Stomach (tissue), 9 donors: ENCODE measurements around the gene HCK. TPM values are rescaled to one million over a fixed set of nuclear protein-coding genes. Genes with fewer than 3 reads are reported as not detected.
"Not testable (repeated sequence)": the region's sequence is repeated elsewhere in the genome, so short reads cannot be mapped to it uniquely, and the experiment has no call there.

ENCODE experiments used
- DNase-seq, 2 donors: peaks; one replicate each; pipeline versions ENCODE4 v3.0.0 to v3.0.0-alpha.2; 2013 to 2019
- H3K27ac ChIP-seq, 5 donors: fragments of 200-600 bp in 4 of 5; sonication (generic) in 4 of 5; one replicate each; pipeline ENCODE4 v1.5.1; 2013 to 2019; ENCODE audit warnings: mild to moderate bottlenecking in 1 of 5, moderate library complexity in 1 of 5
- H3K27me3 ChIP-seq, 3 donors: fragments of 200-600 bp; sonication (generic); one replicate each; pipeline ENCODE4 v1.5.1; 2017 to 2019; ENCODE audit warnings: mixed run types in 1 of 3
- H3K36me3 ChIP-seq, 4 donors: fragments of 200-600 bp; sonication (generic); 1 replicate in 3 of 4; 2 replicates in 1 of 4; pipeline ENCODE4 v1.5.1; 2016 to 2019
- H3K4me1 ChIP-seq, 4 donors: fragments of 200-600 bp; sonication (generic); one replicate each; pipeline ENCODE4 v1.5.1; 2016 to 2019
- H3K4me3 ChIP-seq, 4 donors: fragments of 200-600 bp; sonication (generic) in 3 of 4; one replicate each; pipeline ENCODE4 v1.5.1; 2016 to 2019; ENCODE audit warnings: mild to moderate bottlenecking in 1 of 4
- H3K9me3 ChIP-seq, 4 donors: fragments of 200-600 bp; sonication (generic); one replicate each; pipeline ENCODE4 v1.5.1; 2016 to 2019
- EP300 ChIP-seq: sonication (generic); formaldehyde crosslinking; IDR thresholded peaks from one replicate; pipeline ENCODE4 v1.6.1; 2017; ENCODE audit warnings: antibody characterized with exemption
- POLR2A ChIP-seq, 4 donors: fragments of 450-650 bp; IDR thresholded peaks; one replicate each; pipeline ENCODE4 v1.6.1; 2016; ENCODE audit warnings: antibody characterized with exemption in 4 of 4, control low read depth in 2 of 4, mild to moderate bottlenecking in 1 of 4, moderate library complexity in 1 of 4
- POLR2AphosphoS5 ChIP-seq, 3 donors: sonication (generic); formaldehyde crosslinking; IDR thresholded peaks; one replicate each; pipeline ENCODE4 v1.6.1; 2016; ENCODE audit warnings: antibody characterized with exemption in 3 of 3
- WGBS, 5 donors: extraction: QIAGEN DNeasy Blood & Tissue Kit in 3 of 5; methylation state at CpG; one replicate each; pipeline versions ENCODE4 v1.1.5 to v1.1.7; 2013 to 2018; 5-methylcytosine and 5-hydroxymethylcytosine counted together
- intact Hi-C: fragments of 100-400 bp; cut with DNase I; formaldehyde crosslinking; loops from one replicate; pipeline ENCODE4 v1.15.1; 2023; ENCODE audit warnings: low total_unique reads
- polyA plus RNA-seq, 3 donors: library from polyadenylated mRNA; stranded (reverse); fragments of 200-250 nt; gene quantifications; one replicate each; pipeline ENCODE4 v1.2.3, GENCODE V29; 2013
- total RNA-seq, 5 donors: library from RNA; depleted of rRNA; stranded (reverse); fragments of >200 nt; gene quantifications; one replicate each; pipeline versions ENCODE4 v1.1.0 to v1.2.3, GENCODE V29; 2014 to 2016
- TF ChIP-seq, protein P1 (sequence below), 7 experiments: fragments of 450-650 bp in 4 of 7; fragments of 200-600 bp in 3 of 7; sonication (generic) in 3 of 7; IDR thresholded peaks; one replicate each; pipeline ENCODE4 v1.5.1; 2016 to 2019; ENCODE audit warnings: antibody characterized with exemption in 7 of 7, control low read depth in 2 of 7, mild to moderate bottlenecking in 1 of 7
- donor health status: healthy with polysubstance abuse.
- donor health status: Bipolar disorder and iron deficiency.
- donor health status: healthy.

HCK gene
- total and polyA plus RNA-seq, 8 donors: 1.3 to 14.7 (median 4.9) TPM; not detected in 1

DNA sequence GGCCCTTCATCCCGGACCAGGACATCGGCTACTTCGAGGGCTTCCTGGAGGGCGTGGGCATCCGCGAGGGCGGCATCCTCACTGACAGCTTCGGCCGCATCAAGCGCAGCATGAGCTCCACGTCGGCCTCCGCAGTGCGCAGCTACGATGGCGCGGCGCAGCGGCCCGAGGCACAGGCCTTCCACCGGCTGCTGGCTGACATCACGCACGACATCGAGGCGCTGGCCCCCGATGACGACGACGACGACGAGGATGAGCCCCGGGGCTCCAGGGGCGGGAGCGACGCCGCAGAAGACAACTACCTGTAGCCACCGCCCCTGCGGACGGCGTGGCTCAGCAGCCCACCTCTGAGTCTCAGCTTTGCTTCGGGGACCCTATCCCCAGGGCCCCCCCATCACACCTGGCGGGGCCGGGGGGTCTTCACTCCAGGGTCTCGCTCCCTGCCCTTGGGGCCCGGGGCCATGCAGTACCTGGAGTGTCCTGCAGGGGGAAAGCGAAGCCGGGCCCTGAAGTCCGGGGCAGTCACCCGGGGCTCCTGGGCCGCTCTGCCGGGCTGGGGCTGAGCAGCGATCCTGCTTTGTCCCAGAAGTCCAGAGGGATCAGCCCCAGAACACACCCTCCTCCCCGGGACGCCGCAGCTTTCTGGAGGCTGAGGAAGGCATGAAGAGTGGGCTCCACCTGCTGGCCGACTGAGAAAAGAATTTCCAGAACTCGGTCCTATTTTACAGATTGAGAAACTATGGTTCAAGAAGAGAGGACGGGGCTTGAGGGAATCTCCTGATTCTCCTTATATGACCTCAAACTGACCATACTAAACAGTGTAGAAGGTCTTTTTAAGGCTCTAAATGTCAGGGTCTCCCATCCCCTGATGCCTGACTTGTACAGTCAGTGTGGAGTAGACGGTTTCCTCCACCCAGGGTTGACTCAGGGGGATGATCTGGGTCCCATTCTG is 20.8 kb upstream of the HCK start:
- Histone ChIP-seq H3K36me3 (no peaks in the 10 kb centered on the region), H3K4me3 (peak overlapping the region; percentile 17 to 34 (median 29)), H3K4me1 (peaks cover 4 to 18% (median 12%) of the 10 kb centered on the region in 4 donors), H3K9me3 (no peaks in the 10 kb centered on the region), H3K27me3 (peaks cover 0 to 50% (median 23%) of the 10 kb centered on the region in 3 donors), H3K27ac (no peak overlapping the region)
- intact Hi-C loops: no loop called here
- TF ChIP-seq, protein P1, sequence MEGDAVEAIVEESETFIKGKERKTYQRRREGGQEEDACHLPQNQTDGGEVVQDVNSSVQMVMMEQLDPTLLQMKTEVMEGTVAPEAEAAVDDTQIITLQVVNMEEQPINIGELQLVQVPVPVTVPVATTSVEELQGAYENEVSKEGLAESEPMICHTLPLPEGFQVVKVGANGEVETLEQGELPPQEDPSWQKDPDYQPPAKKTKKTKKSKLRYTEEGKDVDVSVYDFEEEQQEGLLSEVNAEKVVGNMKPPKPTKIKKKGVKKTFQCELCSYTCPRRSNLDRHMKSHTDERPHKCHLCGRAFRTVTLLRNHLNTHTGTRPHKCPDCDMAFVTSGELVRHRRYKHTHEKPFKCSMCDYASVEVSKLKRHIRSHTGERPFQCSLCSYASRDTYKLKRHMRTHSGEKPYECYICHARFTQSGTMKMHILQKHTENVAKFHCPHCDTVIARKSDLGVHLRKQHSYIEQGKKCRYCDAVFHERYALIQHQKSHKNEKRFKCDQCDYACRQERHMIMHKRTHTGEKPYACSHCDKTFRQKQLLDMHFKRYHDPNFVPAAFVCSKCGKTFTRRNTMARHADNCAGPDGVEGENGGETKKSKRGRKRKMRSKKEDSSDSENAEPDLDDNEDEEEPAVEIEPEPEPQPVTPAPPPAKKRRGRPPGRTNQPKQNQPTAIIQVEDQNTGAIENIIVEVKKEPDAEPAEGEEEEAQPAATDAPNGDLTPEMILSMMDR (IDR thresholded peaks at IDR 0.05): peak in 5 of 7 experiments; percentile 79 to 94 (median 91)
- TF ChIP-seq EP300: no peak
- TF ChIP-seq POLR2AphosphoS5 (IDR thresholded peaks at IDR 0.05): peak in 1 of 3 donors; percentile 16
- WGBS, 5 donors: 12 to 21% (median 14%) methylated on average over 21 to 59 of the region's 59 CpGs
- peak; percentile 81 to 92 for DNase-seq

DNA sequence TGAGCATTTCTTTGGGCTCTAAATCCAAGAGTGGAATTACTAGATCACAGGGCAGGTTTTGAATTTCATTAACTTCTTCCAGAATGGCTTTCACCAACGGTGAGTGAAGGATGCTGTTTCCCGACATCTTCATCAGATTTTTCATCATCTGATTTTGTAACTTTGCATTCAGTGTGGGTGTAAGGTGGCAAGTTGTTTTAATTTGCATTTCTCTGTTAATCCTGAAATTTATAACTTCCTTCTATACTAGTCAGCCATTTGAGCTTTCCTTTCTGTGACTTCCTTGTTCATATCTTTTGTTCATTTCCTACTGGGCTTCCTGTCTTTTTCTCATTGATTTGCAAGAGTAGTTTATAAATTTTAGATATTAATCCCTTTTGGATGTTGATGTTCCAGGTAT is 18.7 kb upstream of the HCK start:
- intact Hi-C loops: no loop called here
- Histone ChIP-seq H3K27ac (peak overlapping the region in 1 of 5 donors; percentile 52), H3K9me3 (no peaks in the 10 kb centered on the region), H3K27me3 (peaks cover 0 to 61% (median 28%) of the 10 kb centered on the region in 3 donors), H3K4me3 (no peak overlapping the region), H3K4me1 (peaks cover 4 to 18% (median 12%) of the 10 kb centered on the region in 4 donors), H3K36me3 (no peaks in the 10 kb centered on the region)
- TF ChIP-seq EP300: no peak
- TF ChIP-seq POLR2A (IDR thresholded peaks at IDR 0.05): no peak
- TF ChIP-seq, protein P1 (IDR thresholded peaks at IDR 0.05): no peak
- no peak for TF ChIP-seq POLR2AphosphoS5 (IDR thresholded peaks at IDR 0.05)
- DNase-seq: no peak
- 56 to 74% (median 72%) methylated on average over 2 of the region's 2 CpGs for WGBS, 5 donors

DNA sequence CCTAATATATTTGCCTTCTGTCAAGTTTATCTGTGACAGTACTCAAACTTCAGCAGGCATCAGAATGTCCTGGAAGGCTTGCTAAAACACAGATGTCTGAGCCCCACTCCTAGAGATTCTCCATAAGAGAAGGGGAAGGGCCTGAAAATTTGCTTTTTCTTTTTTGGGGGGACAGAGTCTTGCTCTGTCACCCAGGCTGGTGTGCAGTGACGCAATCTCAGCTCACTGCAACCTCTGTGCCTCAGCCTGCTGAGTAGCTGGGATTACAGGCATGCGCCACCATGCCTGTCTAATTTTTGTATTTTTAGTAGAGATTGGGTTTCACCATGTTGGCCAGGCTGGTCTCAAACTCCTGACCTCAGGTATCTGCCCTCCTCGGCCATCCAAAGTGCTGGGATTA is 18.3 kb upstream of the HCK start:
- Histone ChIP-seq H3K27me3 (peaks cover 0 to 64% (median 28%) of the 10 kb centered on the region in 3 donors), H3K4me1 (peaks cover 4 to 18% (median 12%) of the 10 kb centered on the region in 4 donors), H3K27ac (peak overlapping the region in 2 of 5 donors; percentile 42 to 52)
- H3K36me3 ChIP-seq, H3K4me3 ChIP-seq, DNase-seq, intact Hi-C loops, H3K9me3 ChIP-seq: not testable (repeated sequence)
- WGBS, 5 donors: 76 to 92% (median 80%) methylated on average over 3 of the region's 3 CpGs

DNA sequence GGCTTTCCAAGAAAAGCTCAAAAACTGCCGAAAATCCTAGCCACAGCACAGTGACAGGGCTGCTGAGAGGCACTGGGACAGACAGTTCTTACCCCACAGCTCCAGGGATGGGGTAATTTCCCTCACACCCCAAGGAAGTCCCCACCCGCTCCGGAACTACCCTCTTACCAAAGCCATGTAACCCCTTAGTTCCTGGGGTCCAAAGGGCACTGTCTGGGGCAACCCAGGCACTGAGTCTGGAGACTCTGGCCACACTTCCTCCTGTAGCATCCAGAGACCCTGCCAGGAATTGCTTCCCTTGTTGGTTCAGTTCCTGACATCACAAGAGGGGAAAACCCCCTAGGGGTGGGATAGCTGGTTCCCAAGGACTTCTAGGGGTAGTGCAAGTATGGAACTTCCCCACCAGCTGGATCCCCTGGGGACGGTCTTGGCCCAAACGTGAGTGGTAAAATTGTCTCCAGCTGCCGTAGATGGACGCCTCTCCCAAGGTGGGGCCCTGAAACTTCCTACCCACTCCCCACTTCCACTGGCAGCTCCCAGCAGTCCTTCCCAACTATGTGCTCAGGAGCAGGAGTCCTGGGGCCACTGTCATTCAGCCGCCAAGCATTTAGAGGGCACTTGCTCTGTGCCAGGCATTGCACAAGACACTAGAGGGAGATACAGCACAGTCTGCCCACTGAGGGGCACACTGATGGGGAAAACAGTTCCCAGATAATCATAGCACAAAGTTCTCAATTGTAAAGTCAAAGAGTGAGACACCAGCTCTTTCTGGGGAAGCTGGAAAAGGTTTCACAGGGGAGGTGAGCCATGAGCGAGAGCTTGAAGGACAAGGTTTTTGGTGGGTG is 17.2 kb upstream of the HCK start:
- H3K4me3 ChIP-seq: no peak overlapping the region
- no peaks in the 10 kb centered on the region for H3K9me3 ChIP-seq
- H3K36me3 ChIP-seq: no peaks in the 10 kb centered on the region
- peaks cover 4 to 18% (median 12%) of the 10 kb centered on the region in 4 donors for H3K4me1 ChIP-seq
- peak overlapping the region in 2 of 5 donors; percentile 42 to 52 for H3K27ac ChIP-seq
- peak in 1 of 2 donors; percentile 15 for DNase-seq
- peaks cover 0 to 68% (median 28%) of the 10 kb centered on the region in 3 donors for H3K27me3 ChIP-seq
- WGBS, 5 donors: 50 to 59% (median 56%) methylated on average over 9 of the region's 9 CpGs
- intact Hi-C loops: no loop called here
- TF ChIP-seq, protein P1 (IDR thresholded peaks at IDR 0.05): no peak
- TF ChIP-seq POLR2AphosphoS5 (IDR thresholded peaks at IDR 0.05) (no peak), POLR2A (IDR thresholded peaks at IDR 0.05) (no peak), EP300 (no peak)
